GM19099 (cell line): ENCODE results near the gene SLU7.

Experiments used
- POLR2A ChIP-seq: IDR thresholded peaks from 3 replicates; pipeline ENCODE4 v1.6.1; 2011; ENCODE audit warnings: low read depth; ENCODE audit not compliant: insufficient read length; ENCODE audit errors: extremely low read depth

SLU7 gene

GRCh38 chr5:160390787-160391696, 27.8 kb downstream of the SLU7 start:
- TF ChIP-seq POLR2A, result no peak

- TF ChIP-seq POLR2A, result no peak
Observed at GRCh38 chr5:160387445-160387844, 31.4 kb downstream of the SLU7 start.

GRCh38 chr5:160385496-160385895, 33.4 kb downstream of the SLU7 start:
- no peak for TF ChIP-seq POLR2A

- TF ChIP-seq POLR2A, result no peak
Observed at GRCh38 chr5:160384681-160385080, 34.2 kb downstream of the SLU7 start.

- no peak for TF ChIP-seq POLR2A
Observed at GRCh38 chr5:160382346-160382745, 36.5 kb downstream of the SLU7 start.

GRCh38 chr5:160380041-160380440, 38.8 kb downstream of the SLU7 start:
- no peak for TF ChIP-seq POLR2A

- no peak for TF ChIP-seq POLR2A
Observed at GRCh38 chr5:160379511-160379910, 39.4 kb downstream of the SLU7 start.

- no peak for TF ChIP-seq POLR2A
Observed at GRCh38 chr5:160378330-160378729, 40.6 kb downstream of the SLU7 start.

GRCh38 chr5:160377651-160378050, 41.2 kb downstream of the SLU7 start:
- TF ChIP-seq POLR2A, result no peak

- TF ChIP-seq POLR2A, result no peak
Observed at GRCh38 chr5:160376416-160376815, 42.5 kb downstream of the SLU7 start.

- TF ChIP-seq POLR2A, result no peak
Observed at GRCh38 chr5:160375701-160376100, 43.2 kb downstream of the SLU7 start.

- TF ChIP-seq POLR2A, result no peak
Observed at GRCh38 chr5:160375166-160375565, 43.7 kb downstream of the SLU7 start.

GRCh38 chr5:160371294-160371693, 47.6 kb downstream of the SLU7 start:
- no peak for TF ChIP-seq POLR2A

- TF ChIP-seq POLR2A, result no peak
Observed at GRCh38 chr5:160370713-160371034, 48.2 kb downstream of the SLU7 start.

- no peak for TF ChIP-seq POLR2A
Observed at GRCh38 chr5:160369990-160370712, 48.7 kb downstream of the SLU7 start, which contains the start of gene C1QTNF2. Gene C1QTNF2, minus strand, starts transcription at chr5:160370626. Its CDS starts 15,615 bp downstream, at chr5:160355011.

- no peak for TF ChIP-seq POLR2A
Observed at GRCh38 chr5:160367885-160368284, 51.0 kb downstream of the SLU7 start.
